ENCODE data around the gene CLTB.

Gene CLTB

GRCh38 chr5:176392526-176392925, 23.8 kb downstream of the CLTB start:
- H3K4me3 ChIP-seq (replicated peaks; ENCODE audit: low read depth, low read length), result no peak overlapping the region
- no peak for DNase-seq (ENCODE audit: extremely low read depth, low read depth)
- no peak for TF ChIP-seq CTCF (IDR thresholded peaks at IDR 0.05; ENCODE audit: low read depth, low read length, missing control alignments)

DNA sequence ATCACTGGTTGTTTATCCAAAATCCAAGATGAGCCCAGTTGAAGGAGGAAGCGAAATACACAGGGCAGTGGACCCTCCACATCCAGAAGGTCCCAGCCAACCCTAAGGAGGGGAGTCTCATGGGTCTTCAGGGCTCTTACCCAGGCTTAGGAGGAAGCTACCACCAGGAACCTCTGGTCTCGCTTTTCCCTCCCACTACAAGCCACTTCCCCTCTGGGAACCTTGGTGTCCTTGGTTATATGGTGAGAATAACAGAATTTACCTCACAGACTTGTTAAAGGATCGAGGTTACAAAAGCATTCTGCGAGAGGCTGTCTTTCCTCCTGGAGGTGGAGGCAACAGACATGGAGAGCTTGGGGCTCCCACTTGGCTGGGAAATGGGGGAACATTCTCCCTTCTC, 24.3 kb downstream of the CLTB start:
- DNase-seq (ENCODE audit: extremely low read depth, low read depth), result no peak
- no peak for TF ChIP-seq CTCF (IDR thresholded peaks at IDR 0.05; ENCODE audit: low read depth, low read length, missing control alignments)

DNA sequence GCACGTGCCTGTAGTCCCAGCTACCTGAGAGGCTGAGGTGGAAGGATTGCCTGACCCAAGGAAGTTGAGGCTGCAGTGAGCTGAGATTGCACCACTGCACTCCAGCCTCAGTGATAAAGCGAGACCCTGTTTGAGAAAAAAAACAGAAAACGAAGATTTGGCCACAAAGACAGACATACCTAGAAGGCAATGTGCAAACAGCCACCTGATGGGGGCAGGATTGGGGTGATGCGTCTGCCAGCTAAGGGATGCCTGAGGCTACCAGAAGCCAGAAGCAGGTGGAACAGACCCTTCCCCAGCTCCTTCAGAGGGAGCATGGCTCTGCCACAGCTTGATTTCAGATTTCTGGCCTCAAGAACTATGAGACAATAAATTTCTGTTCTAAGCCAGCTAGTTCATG, 24.9 kb downstream of the CLTB start:
- DNase-seq (ENCODE audit: extremely low read depth, low read depth), result no peak
- H3K4me3 ChIP-seq (replicated peaks; ENCODE audit: low read depth, low read length), result no peak overlapping the region
- no peak for TF ChIP-seq CTCF (IDR thresholded peaks at IDR 0.05; ENCODE audit: low read depth, low read length, missing control alignments)

More for the DNA sequence above, 24.3 kb downstream of the CLTB start:
- no peak overlapping the region for H3K4me3 ChIP-seq (replicated peaks; ENCODE audit: low read depth, low read length)

- TF ChIP-seq CTCF (IDR thresholded peaks at IDR 0.05; ENCODE audit: low read depth, low read length, missing control alignments), result no peak
- peak overlapping the region; percentile 85 for H3K4me3 ChIP-seq (replicated peaks; ENCODE audit: low read depth, low read length)
- no peak for DNase-seq (ENCODE audit: extremely low read depth, low read depth)
These were observed 26.9 kb downstream of the CLTB start for GRCh38 chr5:176389135-176390123.

DNA sequence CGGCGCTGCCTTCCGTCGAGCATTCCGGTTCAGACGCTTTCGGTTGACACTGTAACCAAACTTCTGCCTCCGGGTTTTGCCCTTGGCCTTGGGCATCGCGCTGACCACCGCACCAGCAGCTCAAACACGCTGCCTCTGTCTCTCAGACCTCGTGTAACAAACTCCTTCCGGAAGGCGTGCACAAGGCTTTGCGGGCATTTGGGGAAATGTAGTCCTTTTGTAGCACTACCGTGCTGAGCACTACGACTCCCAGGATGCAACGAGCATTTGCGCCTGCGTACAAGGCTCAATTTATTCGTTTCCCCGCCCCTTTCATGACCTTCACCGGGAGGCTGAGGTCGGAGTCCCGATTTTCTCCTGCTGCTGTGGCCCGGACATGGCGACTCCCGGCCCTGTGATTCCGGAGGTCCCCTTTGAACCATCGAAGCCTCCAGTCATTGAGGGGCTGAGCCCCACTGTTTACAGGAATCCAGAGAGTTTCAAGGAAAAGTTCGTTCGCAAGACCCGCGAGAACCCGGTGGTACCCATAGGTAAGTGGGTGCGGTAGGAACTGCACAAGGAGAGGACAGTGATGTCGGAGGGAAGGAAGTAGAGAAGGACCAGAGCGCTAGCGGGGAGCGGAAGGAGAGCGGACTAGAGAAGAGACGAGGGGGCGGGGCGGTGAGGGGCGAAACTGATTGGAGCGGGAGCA, 27.8 kb downstream of the CLTB start, which contains the start of the genes HIGD2A and NOP16:
Gene HIGD2A (plus strand): TSS at position 308 of the 691 bp plus-strand sequence. CDS start 69 bp downstream, at position 377.
Gene NOP16 (minus strand): TSS at position 155 of the 691 bp plus-strand sequence. CDS start 59 bp downstream, at position 96.
- H3K4me3 ChIP-seq (replicated peaks; ENCODE audit: low read depth, low read length), result peak within 1 kb of the TSS; percentile 85
- TF ChIP-seq CTCF (IDR thresholded peaks at IDR 0.05; ENCODE audit: low read depth, low read length, missing control alignments), result no peak
- DNase-seq (ENCODE audit: extremely low read depth, low read depth), result peak; percentile 99

- no peak for DNase-seq (ENCODE audit: extremely low read depth, low read depth)
- no peak for TF ChIP-seq CTCF (IDR thresholded peaks at IDR 0.05; ENCODE audit: low read depth, low read length, missing control alignments)
- peak overlapping the region; percentile 85 for H3K4me3 ChIP-seq (replicated peaks; ENCODE audit: low read depth, low read length)
These were observed 28.3 kb downstream of the CLTB start for GRCh38 chr5:176388003-176388443.

Data from HFF-Myc (cell line).